SK-N-SH (cell line): Measurements from ENCODE around the gene SOX18. TPM values are rescaled to one million over a fixed set of nuclear protein-coding genes. Genes with fewer than 3 reads are reported as not detected.

Source experiments
- CTCF ChIA-PET: fragments of 300-600, 350-600 bp; formaldehyde crosslinking; extraction: SDS; loops from one replicate; lab custom pipeline; 2021; lab: Yijun Ruan, JAX
- POLR2A ChIA-PET: fragments of 350-600 bp; sonication (Branson Sonifier 250); formaldehyde crosslinking; extraction: SDS; loops from one replicate; lab custom pipeline; 2020; ENCODE audit warnings: antibody characterized with exemption, inconsistent platforms; lab: Yijun Ruan, JAX
- DNase-seq: peaks from one replicate; pipeline ENCODE4 v3.0.0; 2012
- H2AFZ ChIP-seq: fragments of 200-600 bp; sonication (generic); 2 replicates; pipeline ENCODE4 v1.8.1; 2016; ENCODE audit warnings: antibody characterized with exemption, mild to moderate bottlenecking, low read depth
- H3F3A ChIP-seq: fragments of 200-600 bp; sonication (generic); replicated peaks from 2 replicates; pipeline ENCODE3; 2016; ENCODE audit warnings: antibody characterized with exemption, mild to moderate bottlenecking; ENCODE audit not compliant: insufficient read depth
- H3K27ac ChIP-seq, 2 experiments: fragments of 200-500 bp in 1 of 2; fragments of 200-600 bp in 1 of 2; sonication (Bioruptor generic) in 1 of 2; sonication (generic), shearing (Covaris generic) in 1 of 2; 2 replicates each; pipeline versions ENCODE4 v1.5.1 to v1.6.1; 2014 to 2016; ENCODE audit warnings: low read depth in 2 of 2, inconsistent platforms in 1 of 2, low read length in 1 of 2, mild to moderate bottlenecking in 1 of 2, mixed read lengths in 1 of 2
- H3K27me3 ChIP-seq: fragments of 200-600 bp; sonication (generic), shearing (Covaris generic); 2 replicates; pipeline ENCODE4 v1.6.1; 2016; ENCODE audit warnings: mixed run types; ENCODE audit not compliant: insufficient read depth
- H3K36me3 ChIP-seq, 2 experiments: fragments of 200-500 bp in 1 of 2; fragments of 200-600 bp in 1 of 2; sonication (Bioruptor generic) in 1 of 2; sonication (generic) in 1 of 2; replicated peaks in 1 of 2; 2 replicates each; pipeline versions ENCODE3 to v1.5.1; 2014 to 2016; ENCODE audit warnings: low read length in 1 of 2, mild to moderate bottlenecking in 1 of 2; ENCODE audit not compliant: insufficient read depth in 2 of 2, control insufficient read depth in 1 of 2
- H3K4me1 ChIP-seq, 2 experiments: fragments of 200-500 bp in 1 of 2; fragments of 200-600 bp in 1 of 2; sonication (Bioruptor generic) in 1 of 2; sonication (generic), shearing (Covaris generic) in 1 of 2; 2 replicates each; pipeline versions ENCODE4 v1.5.1 to v1.6.1; 2014 to 2016; ENCODE audit warnings: low read depth in 1 of 2, low read length in 1 of 2, mixed run types in 1 of 2; ENCODE audit not compliant: insufficient read depth in 2 of 2, control insufficient read depth in 1 of 2
- H3K4me2 ChIP-seq: fragments of 200-600 bp; sonication (generic), shearing (Covaris generic); 2 replicates; pipeline ENCODE4 v1.6.1; 2017; ENCODE audit warnings: mixed run types
- H3K4me3 ChIP-seq, 2 experiments: fragments of 200-500 bp in 1 of 2; fragments of 200-600 bp in 1 of 2; sonication (Bioruptor generic) in 1 of 2; sonication (generic), shearing (Covaris generic) in 1 of 2; 2 replicates each; pipeline versions ENCODE4 v1.5.1 to v1.8.1; 2014 to 2016; ENCODE audit warnings: low read depth in 2 of 2, inconsistent platforms in 1 of 2, low read length in 1 of 2, mild to moderate bottlenecking in 1 of 2, mixed read lengths in 1 of 2, moderate library complexity in 1 of 2
- H3K79me2 ChIP-seq: fragments of 200-600 bp; sonication (generic); 2 replicates; pipeline ENCODE4 v1.8.1; 2017; ENCODE audit warnings: mild to moderate bottlenecking; ENCODE audit not compliant: insufficient read depth
- H3K9ac ChIP-seq: fragments of 200-600 bp; sonication (generic); 2 replicates; pipeline ENCODE4 v1.6.1; 2017; ENCODE audit warnings: mixed run types
- H3K9me2 ChIP-seq: fragments of 200-600 bp; sonication (generic); 2 replicates; pipeline ENCODE4 v1.6.1; 2017; ENCODE audit warnings: mixed run types
- H3K9me3 ChIP-seq: fragments of 200-600 bp; sonication (generic); 2 replicates; pipeline ENCODE4 v1.6.1; 2017; ENCODE audit warnings: mixed run types, mild to moderate bottlenecking, moderate library complexity
- H4K20me1 ChIP-seq: fragments of 200-600 bp; sonication (generic); 2 replicates; pipeline ENCODE4 v1.6.1; 2017; ENCODE audit warnings: mild to moderate bottlenecking, mixed run types; ENCODE audit not compliant: insufficient read depth
- EP300 ChIP-seq, 2 experiments: IDR thresholded peaks; 2 replicates each; pipeline versions ENCODE4 v1.4.0 to v1.6.1; 2012; ENCODE audit warnings: borderline replicate concordance in 1 of 2, low read depth in 1 of 2, low read length in 1 of 2
- EZH2phosphoT487 ChIP-seq: fragments of 200-600 bp; sonication (generic); IDR thresholded peaks from 2 replicates; pipeline ENCODE4 v1.6.1; 2017; ENCODE audit warnings: low read depth, mixed run types, mild to moderate bottlenecking, antibody characterized with exemption, moderate library complexity, borderline replicate concordance
- FOSL2 ChIP-seq: IDR thresholded peaks from 2 replicates; pipeline ENCODE4 v1.4.0; 2012; ENCODE audit warnings: low read depth, mild to moderate bottlenecking, moderate library complexity, borderline replicate concordance
- FOXJ3 ChIP-seq: sonication (generic); formaldehyde crosslinking; IDR thresholded peaks from 2 replicates; pipeline ENCODE4 v1.5.1; 2020; ENCODE audit warnings: mild to moderate bottlenecking, missing genetic modification reagents
- GABPA ChIP-seq: IDR thresholded peaks from 2 replicates; pipeline ENCODE4 v1.4.0; 2012; ENCODE audit warnings: low read depth, mild to moderate bottlenecking
- GATA2 ChIP-seq: sonication (generic); formaldehyde crosslinking; IDR thresholded peaks from 2 replicates; pipeline ENCODE4 v1.5.0; 2020; ENCODE audit warnings: mild to moderate bottlenecking, missing genetic modification reagents
- MXI1 ChIP-seq: IDR thresholded peaks from 2 replicates; pipeline ENCODE4 v1.6.1; 2012; ENCODE audit warnings: mild to moderate bottlenecking, low read depth, low read length, improper control_type of control experiment
- NFIC ChIP-seq: IDR thresholded peaks from 2 replicates; pipeline ENCODE4 v1.4.0; 2012; ENCODE audit warnings: borderline replicate concordance
- RAD21 ChIP-seq: IDR thresholded peaks from 2 replicates; pipeline ENCODE4 v1.6.1; 2012; ENCODE audit warnings: mild to moderate bottlenecking, low read length
- REST ChIP-seq: IDR thresholded peaks from 2 replicates; pipeline ENCODE4 v1.6.1; 2012; ENCODE audit warnings: mild to moderate bottlenecking, low read depth, low read length, moderate library complexity
- SIN3A ChIP-seq: IDR thresholded peaks from 2 replicates; pipeline ENCODE4 v1.6.1; 2012; ENCODE audit warnings: low read depth, mild to moderate bottlenecking, low read length, moderate library complexity, borderline replicate concordance
- SMC3 ChIP-seq: IDR thresholded peaks from 2 replicates; pipeline ENCODE4 v1.6.1; 2012; ENCODE audit warnings: low read depth, low read length, improper control_type of control experiment
- TEAD4 ChIP-seq: IDR thresholded peaks from 2 replicates; pipeline ENCODE4 v1.4.0; 2012; ENCODE audit warnings: mild to moderate bottlenecking, borderline replicate concordance; ENCODE audit not compliant: insufficient read depth
- USF2 ChIP-seq: fragments of 150-350 bp; IDR thresholded peaks from 2 replicates; pipeline ENCODE4 v1.6.1; 2017; ENCODE audit warnings: antibody characterized with exemption, low read length, low read depth, borderline replicate concordance
- WGBS: methylation state at CpG from one replicate; pipeline ENCODE4 v1.1.6; 2017; ENCODE audit warnings: low lambda C conversion rate; 5-methylcytosine and 5-hydroxymethylcytosine counted together
- polyA plus RNA-seq, 3 experiments: library from polyadenylated mRNA; depleted of rRNA; stranded (reverse); fragments of >200 nt; gene quantifications; 2 replicates each; pipeline ENCODE4 v1.2.3, GENCODE V29; 2012
- TF ChIP-seq, protein P1 (sequence below): fragments of 150-350 bp; IDR thresholded peaks from 2 replicates; pipeline ENCODE4 v1.6.1; 2016; ENCODE audit warnings: mild to moderate bottlenecking, low read depth, low read length
- TF ChIP-seq, protein P2 (sequence below): fragments of 200-600 bp; sonication (generic); IDR thresholded peaks from 2 replicates; pipeline ENCODE4 v1.6.1; 2017; ENCODE audit warnings: antibody characterized with exemption, mild to moderate bottlenecking, moderate library complexity

SOX18 gene
- polyA plus RNA-seq, 1 of the 3 experiments (the other 2 are of a cell fraction) = not detected

DNA sequence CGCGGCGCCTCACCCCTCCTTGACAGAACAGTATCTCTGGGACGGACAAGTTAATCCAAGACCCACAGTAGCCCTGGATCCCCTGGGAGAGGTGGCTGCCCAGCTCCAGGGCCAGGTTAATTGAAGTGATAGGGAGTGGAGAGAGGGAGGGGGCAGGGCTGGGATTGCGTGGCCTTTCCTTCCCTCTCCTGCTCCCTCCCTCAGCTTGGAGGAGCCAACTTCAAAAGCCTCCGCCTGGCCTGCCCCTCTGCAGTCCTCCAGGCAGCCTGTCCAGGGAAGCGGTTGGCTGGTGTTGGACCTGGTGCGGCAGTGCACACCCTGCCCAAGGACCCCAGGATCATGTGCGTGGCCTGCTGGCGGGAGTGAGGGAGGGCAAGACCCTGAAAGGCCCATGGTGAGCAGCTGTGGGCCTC lies 13.5 kb downstream of the SOX18 start, which contains the start of gene C20orf204 (continued):
- TF ChIP-seq MXI1 = no peak
- TF ChIP-seq GATA2 = no peak

- no peak overlapping the region for H3K27ac ChIP-seq
- H3K4me2 ChIP-seq = no peak overlapping the region
- no peaks in the 10 kb centered on the region for H3K79me2 ChIP-seq
- ChIA-PET POLR2A (interaction anchor here (0.8 kb wide), 1 partner anchor 8 kb away, joined by 3 read pairs; no protein-coding TSS in a partner anchor), CTCF (interaction anchor here (0.9 to 7.7 kb wide), 6 partner anchors 17 to 498 kb away, joined by 3 to 52 read pairs (median 4); partner anchors contain the start of genes LKAAEAR1, PRPF6 and PTK6)
- H3K9ac ChIP-seq = no peak overlapping the region
- H3K36me3 ChIP-seq = peaks cover 3 to 33% of the 10 kb centered on the region in 2 experiments
- H3K27me3 ChIP-seq = no peaks in the 10 kb centered on the region
- H3K4me1 ChIP-seq = peaks cover 0 to 7% of the 10 kb centered on the region in 2 experiments; a peak in 1 of 4 replicates
- H4K20me1 ChIP-seq = 0 out of 2 replicates have a peak, but pooled peaks cover 10% of the 10 kb centered on the region
- no peaks in the 10 kb centered on the region for H3K9me2 ChIP-seq
- no peaks in the 10 kb centered on the region for H3F3A ChIP-seq
- 90% methylated on average over 12 of the region's 17 CpGs for WGBS
- no peak overlapping the region for H2AFZ ChIP-seq
- no peak for DNase-seq
- H3K4me3 ChIP-seq = no peak overlapping the region
- TF ChIP-seq SIN3A (no peak), USF2 (no peak), GABPA (no peak), REST (no peak), NFIC (no peak), TEAD4 (no peak), FOXJ3 (CRISPR knock-in tag) (no peak), EZH2phosphoT487 (no peak), EP300 (IDR thresholded peaks at IDR 0.05; ENCODE audit: borderline replicate concordance in 1 of 2, low read depth in 1 of 2, low read length in 1 of 2) (no peak), FOSL2 (no peak), SMC3 (no peak), GATA2 (no peak), RAD21 (no peak)
- TF ChIP-seq, protein P1, sequence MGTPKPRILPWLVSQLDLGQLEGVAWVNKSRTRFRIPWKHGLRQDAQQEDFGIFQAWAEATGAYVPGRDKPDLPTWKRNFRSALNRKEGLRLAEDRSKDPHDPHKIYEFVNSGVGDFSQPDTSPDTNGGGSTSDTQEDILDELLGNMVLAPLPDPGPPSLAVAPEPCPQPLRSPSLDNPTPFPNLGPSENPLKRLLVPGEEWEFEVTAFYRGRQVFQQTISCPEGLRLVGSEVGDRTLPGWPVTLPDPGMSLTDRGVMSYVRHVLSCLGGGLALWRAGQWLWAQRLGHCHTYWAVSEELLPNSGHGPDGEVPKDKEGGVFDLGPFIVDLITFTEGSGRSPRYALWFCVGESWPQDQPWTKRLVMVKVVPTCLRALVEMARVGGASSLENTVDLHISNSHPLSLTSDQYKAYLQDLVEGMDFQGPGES = no peak
- TF ChIP-seq, protein P2, sequence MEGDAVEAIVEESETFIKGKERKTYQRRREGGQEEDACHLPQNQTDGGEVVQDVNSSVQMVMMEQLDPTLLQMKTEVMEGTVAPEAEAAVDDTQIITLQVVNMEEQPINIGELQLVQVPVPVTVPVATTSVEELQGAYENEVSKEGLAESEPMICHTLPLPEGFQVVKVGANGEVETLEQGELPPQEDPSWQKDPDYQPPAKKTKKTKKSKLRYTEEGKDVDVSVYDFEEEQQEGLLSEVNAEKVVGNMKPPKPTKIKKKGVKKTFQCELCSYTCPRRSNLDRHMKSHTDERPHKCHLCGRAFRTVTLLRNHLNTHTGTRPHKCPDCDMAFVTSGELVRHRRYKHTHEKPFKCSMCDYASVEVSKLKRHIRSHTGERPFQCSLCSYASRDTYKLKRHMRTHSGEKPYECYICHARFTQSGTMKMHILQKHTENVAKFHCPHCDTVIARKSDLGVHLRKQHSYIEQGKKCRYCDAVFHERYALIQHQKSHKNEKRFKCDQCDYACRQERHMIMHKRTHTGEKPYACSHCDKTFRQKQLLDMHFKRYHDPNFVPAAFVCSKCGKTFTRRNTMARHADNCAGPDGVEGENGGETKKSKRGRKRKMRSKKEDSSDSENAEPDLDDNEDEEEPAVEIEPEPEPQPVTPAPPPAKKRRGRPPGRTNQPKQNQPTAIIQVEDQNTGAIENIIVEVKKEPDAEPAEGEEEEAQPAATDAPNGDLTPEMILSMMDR = no peak
- TF ChIP-seq, all 33 proteins: peak for 0
- no peaks in the 10 kb centered on the region for H3K9me3 ChIP-seq
These were observed 14.1 kb downstream of the SOX18 start for GRCh38 chr20:64035066-64035932.
